Activated gamma-delta T cell treated with Interleukin-2 at 50 U/mL for 16 hours (primary cell): ENCODE results near the gene STXBP1.

Experiments
- DNase-seq: peaks from one replicate; pipeline ENCODE4 v3.0.0-alpha.2; 2020

The STXBP1 gene

GRCh38 chr9:127626752-127627493 lies 14.8 kb downstream of the STXBP1 start:
- DNase-seq: no peak

- DNase-seq: no peak
Measured at GRCh38 chr9:127627494-127627855, 15.4 kb downstream of the STXBP1 start.

- no peak for DNase-seq
Measured at GRCh38 chr9:127628758-127629467, 16.8 kb downstream of the STXBP1 start.

- DNase-seq: no peak
Measured at GRCh38 chr9:127629468-127630081, 17.5 kb downstream of the STXBP1 start.

GRCh38 chr9:127633216-127633862 lies 21.3 kb downstream of the STXBP1 start:
- no peak for DNase-seq

- DNase-seq: no peak
Measured at GRCh38 chr9:127634021-127634420, 21.9 kb downstream of the STXBP1 start.

- DNase-seq: no peak
Measured at GRCh38 chr9:127634698-127635097, 22.6 kb downstream of the STXBP1 start.

GRCh38 chr9:127635201-127635735 lies 23.2 kb downstream of the STXBP1 start:
- DNase-seq: no peak

- no peak for DNase-seq
Measured at GRCh38 chr9:127637322-127637847, 25.3 kb downstream of the STXBP1 start.

- DNase-seq: no peak
Measured at GRCh38 chr9:127640908-127641545, 28.9 kb downstream of the STXBP1 start.

GRCh38 chr9:127642082-127642740 lies 30.1 kb downstream of the STXBP1 start:
- no peak for DNase-seq

GRCh38 chr9:127644146-127644827 lies 32.2 kb downstream of the STXBP1 start:
- DNase-seq: no peak

- DNase-seq: no peak
Measured at GRCh38 chr9:127644943-127645342, 32.9 kb downstream of the STXBP1 start.

GRCh38 chr9:127647451-127647850 lies 35.4 kb downstream of the STXBP1 start:
- DNase-seq: no peak

GRCh38 chr9:127650518-127650917 lies 38.4 kb downstream of the STXBP1 start:
- DNase-seq: no peak

- no peak for DNase-seq
Measured at GRCh38 chr9:127651697-127652610, 39.9 kb downstream of the STXBP1 start.

GRCh38 chr9:127652733-127653132 lies 40.7 kb downstream of the STXBP1 start:
- no peak for DNase-seq

- DNase-seq: no peak
Measured at GRCh38 chr9:127654619-127655018, 42.5 kb downstream of the STXBP1 start.

GRCh38 chr9:127658428-127658827 lies 46.4 kb downstream of the STXBP1 start:
- no peak for DNase-seq
